ENCODE measurements around the gene BZW2. TPM values are rescaled to one million over a fixed set of nuclear protein-coding genes. Genes with fewer than 3 reads are reported as not detected.

BZW2 gene
- 167 and 193 TPM in 2 replicates for polyA plus RNA-seq (2014; cell fraction: cytosol; rRNA removed)
- polyA plus RNA-seq (2014; cell fraction: nucleus; rRNA removed) = 87.9 and 91.2 TPM in 2 replicates

DNA sequence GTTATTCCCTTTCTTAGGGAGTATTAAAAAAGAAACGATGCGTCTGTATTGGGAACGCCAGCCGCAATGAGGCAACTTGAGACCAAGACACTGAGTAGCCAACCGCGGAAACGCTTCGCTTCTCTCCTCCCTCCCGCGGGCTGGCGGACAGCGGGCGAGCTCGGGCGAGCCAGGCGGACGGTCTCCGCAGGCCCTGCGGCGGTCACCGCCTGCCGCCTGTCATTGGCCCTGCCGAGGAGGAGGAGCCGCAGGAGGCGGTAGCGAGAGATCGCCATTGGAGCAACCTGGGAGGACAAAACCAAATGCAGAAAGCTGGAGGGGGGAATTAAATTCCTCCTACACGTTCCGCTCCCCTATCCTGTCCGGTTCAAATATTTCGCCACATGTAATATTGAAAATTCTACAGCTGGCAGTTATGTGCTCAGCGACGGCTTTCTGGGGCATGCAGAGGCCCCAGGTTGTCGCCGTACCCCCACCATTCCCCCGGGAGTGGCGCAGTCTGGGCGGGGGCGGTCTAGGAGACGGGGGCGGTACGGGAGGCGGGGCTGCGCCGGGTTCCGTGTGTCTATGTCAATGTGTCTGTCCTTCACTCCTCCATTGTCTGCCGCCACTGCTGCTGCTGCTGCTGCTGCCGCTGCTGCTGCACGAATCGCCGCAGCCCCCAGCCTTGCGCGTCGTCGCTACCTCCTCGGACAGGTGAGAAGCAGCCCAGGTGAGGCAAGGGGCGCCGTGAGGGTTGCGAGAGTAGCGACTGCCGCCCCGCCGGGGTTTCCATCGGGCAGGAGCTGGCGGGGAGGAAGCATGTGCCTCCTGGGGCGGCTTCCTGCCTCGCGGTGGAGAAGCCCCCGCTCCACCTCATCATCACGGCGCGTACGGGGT, at the start of gene BZW2, which contains the start of gene ANKMY2:
TSS of gene BZW2 (plus strand) at position 589 of the 879 bp plus-strand sequence. CDS start 19,263 bp downstream, outside the sequence.
TSS of gene ANKMY2 (minus strand) at position 162 of the 879 bp plus-strand sequence. CDS start 181 bp downstream, outside the sequence.
- DNase-seq (ENCODE audit: low spot score) = peak; percentile 96

DNA sequence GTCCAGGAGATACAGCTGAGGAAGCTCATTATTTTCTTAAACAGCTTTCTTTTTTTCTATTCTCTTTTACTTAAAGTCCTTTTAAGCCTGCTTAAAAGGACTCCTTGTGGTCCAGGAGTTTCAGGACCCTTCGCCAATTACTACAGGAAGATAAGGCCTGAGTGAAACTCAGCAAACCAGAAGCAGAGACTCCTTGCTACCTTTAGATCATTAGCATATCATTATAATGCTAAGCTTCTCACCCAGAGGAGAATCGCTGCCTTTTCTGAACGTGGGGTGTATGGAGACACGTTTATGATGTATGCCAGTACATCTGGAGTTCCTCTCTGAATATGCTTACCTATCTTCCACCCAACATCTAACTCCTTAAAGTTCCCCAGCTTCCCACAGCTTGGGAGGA, 48.0 kb upstream of the BZW2 start:
- no peak for DNase-seq (ENCODE audit: low spot score)

DNA sequence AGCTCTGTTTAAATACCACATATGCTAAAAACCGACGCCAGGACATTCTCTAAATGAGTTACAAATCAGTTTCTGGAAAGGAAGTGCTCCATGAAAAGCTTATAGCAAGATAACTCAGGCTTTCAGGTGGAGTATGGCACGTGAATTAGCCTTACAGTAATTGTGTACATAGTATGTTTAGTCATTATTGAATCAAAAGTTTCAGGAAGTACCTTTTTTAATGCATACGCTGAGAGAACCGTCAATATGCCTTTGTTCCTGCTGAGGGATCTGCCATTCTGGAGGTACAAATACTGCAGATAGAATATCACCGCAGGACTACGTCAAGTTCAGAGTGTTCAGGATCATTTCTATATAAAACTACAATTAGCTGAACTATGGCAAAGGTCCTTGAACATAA, 46.1 kb upstream of the BZW2 start:
- no peak for DNase-seq (ENCODE audit: low spot score)

DNA sequence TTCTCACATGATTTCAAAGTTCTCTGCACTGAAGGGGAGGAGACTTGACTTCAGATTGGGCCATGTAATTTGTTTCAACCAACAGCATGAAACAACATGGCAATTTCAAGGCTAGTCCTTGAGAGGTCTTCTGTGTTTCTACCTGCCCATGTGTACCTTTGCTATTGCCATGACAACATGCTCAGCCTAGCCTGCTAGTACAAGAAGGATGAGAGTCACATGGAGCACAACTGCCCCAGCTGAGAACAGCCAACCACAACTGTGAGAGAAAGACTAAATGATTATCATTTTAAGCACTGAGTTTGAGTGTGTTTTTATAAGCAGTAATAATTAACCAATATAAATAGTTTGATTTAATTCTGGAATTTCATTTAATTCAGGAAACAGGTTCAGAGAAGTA, 42.3 kb upstream of the BZW2 start:
- DNase-seq (ENCODE audit: low spot score) = no peak

DNA sequence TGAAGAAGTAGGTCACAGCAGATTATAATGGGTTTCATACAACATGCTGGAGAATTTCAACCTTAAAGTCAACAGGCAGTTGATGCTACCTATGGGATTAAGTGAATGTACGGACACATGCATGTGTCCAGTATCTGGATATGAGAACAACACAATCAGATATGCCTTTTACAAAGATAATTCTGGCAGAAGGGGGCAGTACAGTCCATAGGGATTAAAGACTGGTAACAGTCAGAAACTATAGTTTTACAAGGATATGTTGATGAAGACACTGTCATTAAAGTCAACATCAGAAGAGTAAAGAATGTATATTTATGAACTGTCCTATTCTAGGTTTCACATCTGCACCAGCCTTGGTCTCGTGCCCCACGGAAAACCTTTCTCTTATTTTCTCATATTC, 41.9 kb upstream of the BZW2 start:
- DNase-seq (ENCODE audit: low spot score) = no peak

DNA sequence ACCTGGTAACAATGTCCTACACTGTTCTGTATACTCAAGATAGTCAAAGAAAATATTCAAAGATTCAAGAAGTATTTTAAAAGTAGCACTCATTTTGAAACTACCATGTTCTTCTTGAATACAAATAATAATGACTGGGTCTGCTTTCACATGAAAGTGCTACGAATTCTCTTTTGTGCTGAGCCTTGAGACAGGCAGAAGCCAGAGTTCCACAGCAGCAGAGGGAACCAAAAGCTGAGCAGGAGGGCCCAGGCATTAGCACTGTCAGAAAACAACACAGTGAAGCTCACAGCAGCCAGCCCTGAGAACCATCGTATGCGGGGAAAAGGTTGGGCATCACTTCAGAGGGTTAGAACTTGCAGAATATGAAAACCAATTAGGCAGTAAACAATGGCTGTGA, 39.3 kb upstream of the BZW2 start:
- DNase-seq (ENCODE audit: low spot score) = no peak

DNA sequence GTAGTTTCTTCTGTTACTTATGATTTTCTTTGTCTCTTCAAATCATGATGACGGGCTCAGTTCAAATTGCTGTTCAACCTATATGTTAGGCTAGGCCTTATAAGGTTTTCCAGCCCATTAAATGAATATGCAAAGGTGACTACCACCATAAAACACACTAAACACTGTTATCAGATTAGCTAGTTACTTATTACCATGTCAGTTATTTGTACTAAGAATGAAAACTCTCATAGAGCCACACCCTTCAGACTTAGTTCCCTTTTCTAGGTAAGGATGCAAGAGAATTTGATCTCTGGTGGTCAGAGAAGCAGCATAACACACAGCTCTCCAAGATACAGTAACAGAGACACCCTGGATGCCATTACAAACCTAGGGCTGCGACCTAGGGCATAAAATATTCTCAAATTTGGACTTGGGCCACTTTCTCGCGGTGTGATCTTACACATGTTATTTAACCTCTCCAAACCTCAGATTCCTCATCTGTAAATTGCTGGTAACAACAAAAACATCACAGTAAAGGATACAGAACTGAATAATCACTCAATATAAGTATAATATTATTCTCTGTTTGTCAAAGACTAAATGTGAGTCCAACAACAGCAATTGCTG, 36.0 kb upstream of the BZW2 start:
- no peak for DNase-seq (ENCODE audit: low spot score)

DNA sequence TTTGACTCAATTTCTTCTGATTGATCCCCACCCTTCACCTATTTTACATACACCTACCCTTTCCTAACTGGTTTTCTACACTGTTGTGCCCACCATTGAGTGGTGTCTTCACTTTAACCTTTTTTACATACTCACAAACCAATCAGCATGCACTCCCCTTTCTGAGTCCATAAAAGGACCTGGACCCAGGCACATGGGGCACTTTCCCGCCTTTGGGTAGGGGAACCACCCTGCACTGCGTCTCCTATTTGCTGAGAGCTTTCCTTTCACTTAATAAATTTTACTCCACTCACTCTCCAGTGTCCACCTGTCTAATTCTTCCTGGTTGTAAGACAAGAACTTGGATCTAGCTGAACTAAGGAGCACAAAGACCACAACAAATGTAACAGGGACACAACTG, 34.3 kb upstream of the BZW2 start:
- DNase-seq (ENCODE audit: low spot score) = no peak

DNA sequence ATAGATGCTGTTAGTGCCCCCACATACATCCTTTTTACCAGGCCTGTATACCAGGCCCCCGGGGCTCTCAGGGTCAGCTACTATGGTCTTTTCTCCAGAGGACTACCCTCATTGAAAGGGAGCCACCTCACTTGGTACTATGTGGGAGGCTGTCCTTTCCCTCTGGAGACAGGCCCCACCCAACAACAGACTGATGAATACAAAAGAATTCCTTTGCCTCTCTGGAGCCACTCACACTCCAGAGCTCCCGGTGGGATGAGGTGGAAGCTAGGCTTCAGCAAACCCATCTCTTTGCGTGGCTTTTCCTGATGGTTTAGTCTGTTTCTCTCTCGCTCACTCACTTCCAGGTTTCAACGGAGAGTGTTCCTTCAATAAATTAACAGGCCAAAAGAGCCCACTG, 30.8 kb upstream of the BZW2 start:
- DNase-seq (ENCODE audit: low spot score) = no peak

DNA sequence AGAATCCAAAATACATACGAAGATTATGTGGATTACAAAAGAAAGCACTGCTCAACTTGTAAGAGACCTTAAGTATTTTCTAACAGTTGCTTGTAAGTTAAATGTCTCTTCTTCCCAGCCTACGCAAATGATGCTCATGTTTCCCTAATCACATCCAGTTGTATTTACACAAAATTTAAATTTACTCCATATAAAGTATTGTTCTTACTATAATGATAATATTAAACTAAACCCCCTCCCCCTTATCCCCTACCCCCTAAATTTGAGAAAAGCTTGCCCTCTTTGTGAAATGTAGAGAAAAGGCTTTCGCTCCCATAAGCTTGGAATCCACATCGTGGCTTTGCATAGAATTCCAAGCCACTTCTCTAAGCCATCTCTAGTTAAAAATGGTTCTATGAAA, 29.9 kb upstream of the BZW2 start:
- no peak for DNase-seq (ENCODE audit: low spot score)

DNA sequence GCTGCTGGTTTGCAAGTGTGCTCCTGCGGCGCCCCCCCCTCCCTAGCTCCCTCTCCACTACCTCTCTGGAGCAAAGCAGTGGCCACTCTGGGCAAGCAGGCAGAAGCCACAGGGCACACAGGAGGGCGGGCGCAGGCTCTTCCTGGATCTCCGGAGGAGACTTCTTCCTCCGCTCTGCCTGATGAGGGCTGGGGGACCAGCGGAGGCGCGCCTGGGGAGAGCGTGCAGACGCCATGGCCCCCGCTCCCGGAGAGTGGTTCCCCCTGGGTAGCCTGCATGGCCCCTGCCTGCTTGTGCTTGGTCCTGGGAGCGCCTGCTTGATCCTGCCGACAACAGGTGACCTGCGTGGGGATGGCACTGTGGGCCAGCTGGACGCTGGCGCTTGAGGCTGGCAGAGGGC, 29.4 kb upstream of the BZW2 start:
- DNase-seq (ENCODE audit: low spot score) = no peak

DNA sequence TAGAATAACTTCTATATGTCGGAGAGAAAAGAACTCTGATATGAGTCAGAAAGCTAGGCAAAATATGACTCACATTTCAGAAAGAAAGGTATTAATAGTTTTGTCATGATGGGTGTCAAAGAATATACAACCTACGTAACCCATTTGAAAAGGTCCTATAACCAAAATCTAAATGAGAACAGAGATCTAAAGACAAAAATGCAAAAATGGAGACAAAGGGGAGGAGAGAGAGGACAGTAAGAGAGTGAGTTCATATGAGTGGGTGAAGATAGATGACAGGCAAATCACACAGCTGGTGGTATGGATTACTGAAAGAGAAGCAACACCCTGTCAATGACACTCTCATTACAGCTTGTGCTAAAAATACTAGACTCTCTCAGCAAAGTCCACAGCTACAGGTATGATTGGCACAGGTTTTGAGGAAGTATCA, 26.0 kb upstream of the BZW2 start:
- DNase-seq (ENCODE audit: low spot score) = no peak

DNA sequence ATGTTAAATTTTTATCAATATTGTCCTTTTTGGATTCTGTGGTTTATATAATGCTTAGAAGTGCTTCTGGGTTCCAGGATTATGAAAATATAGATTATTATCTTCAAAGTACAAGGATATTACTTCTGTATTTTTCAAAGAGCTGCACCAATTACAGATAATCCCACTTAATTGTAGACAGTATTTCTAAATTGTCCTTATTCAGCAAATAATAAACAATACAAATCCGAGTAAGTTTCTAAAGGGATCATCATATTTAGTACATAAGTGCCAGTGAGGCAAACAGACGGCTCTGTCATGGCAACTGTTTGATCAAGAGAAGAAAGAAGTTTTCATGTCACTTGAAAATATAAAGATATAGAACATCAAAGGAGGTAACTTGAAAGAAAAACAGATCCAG, 19.6 kb upstream of the BZW2 start:
- no peak for DNase-seq (ENCODE audit: low spot score)

DNA sequence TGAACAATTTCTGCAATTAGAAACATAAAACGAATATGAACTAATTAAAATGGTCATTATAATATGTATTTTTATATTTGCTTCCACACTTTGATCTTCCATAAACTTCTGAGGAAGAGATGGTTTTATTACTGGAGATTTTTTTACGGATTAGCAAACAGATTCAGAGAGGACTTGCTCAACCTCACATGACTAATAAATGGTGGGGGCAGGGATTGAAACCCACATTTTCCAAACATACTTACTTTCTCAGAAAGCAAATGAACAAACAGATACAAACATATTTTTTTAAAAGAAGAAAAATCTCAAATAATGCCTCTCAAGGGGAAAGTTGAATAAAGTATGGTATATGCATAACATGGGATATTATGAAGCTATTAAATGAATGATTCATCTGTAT, 18.7 kb upstream of the BZW2 start:
- no peak for DNase-seq (ENCODE audit: low spot score)

DNA sequence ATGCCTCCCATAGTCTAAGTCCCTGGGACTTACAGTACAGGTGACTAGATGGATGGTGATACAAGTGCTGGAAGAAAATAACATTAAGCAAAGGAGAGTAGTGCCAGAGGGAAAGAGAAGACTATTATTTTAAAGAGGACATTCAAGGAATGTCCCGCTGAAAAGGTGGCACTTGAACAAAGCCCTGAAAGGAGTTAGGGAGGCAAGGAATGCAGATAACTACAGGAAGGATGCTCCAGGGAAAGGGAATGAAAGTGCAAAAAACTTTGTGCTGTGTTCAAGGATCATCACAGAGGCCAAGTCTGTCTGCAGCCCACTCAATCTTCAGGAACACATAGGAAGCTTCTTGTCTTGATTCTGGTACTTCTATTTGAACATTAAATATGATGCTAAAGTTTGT, 15.3 kb upstream of the BZW2 start:
- no peak for DNase-seq (ENCODE audit: low spot score)

DNA sequence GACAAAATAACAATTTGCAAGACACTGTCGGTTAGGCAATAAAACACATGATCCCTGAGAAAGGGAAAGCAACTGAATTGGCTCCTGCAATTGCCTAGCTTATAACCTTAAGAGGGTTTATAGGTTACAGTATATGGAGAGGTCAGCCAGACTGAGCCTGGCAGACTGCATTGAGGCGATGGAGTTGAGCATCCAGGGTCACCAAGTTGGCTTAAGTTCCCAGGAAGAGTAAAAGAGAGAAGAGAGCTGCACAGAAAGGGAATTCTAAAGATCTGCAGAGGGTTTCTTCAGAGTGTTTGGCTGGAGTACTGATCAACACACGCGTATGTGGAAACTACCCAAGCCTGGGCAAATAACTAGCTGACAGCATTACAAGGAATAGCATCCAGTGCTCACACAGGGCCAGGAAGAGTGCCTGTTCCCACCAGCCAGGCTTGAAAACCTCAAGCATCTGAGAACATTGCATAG, 11.7 kb upstream of the BZW2 start:
- no peak for DNase-seq (ENCODE audit: low spot score)

DNA sequence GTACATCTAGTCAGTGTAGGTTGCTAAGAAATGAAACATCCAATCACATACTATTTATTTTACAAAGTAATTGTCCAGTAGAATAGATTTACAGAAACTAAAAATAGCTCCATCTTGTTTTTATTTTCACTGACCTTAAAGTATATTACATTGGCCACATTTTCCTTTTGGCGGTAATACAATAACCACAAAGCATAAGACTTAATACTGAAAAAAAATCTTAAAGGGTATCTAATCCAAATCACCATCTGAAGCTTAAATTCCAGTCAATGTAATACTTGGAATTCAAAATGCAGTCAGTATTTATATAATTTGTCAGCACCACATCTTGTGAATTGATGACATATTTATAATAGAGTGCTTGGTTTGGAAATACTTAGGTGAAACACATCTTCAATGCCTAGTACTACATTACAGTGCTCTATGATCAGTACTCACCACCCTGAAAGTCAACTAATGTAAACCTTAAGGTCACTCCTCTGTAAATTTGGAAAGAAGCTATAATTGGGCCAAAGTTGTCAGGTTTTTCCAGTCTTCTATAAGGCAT, 9.4 kb upstream of the BZW2 start:
- no peak for DNase-seq (ENCODE audit: low spot score)

DNA sequence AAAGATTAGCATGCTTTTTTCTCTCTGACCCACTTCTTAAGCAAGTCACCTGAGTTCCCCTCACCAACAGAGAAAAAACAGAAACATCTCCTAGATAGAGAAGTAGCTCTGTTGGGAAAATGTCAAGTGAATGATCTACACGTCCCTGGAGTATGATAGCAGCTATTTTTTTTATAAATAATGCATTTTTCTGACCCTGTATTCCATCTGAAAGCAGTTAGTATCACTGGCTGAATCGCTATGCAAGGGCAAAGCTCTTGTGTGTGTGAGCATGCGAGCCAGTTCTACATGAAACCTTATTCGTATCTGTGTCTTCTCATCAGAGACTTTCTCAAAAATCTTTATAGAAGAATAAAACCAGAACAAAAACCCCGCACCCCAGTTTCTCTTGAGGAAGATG, 8.6 kb upstream of the BZW2 start:
- no peak for DNase-seq (ENCODE audit: low spot score)

DNA sequence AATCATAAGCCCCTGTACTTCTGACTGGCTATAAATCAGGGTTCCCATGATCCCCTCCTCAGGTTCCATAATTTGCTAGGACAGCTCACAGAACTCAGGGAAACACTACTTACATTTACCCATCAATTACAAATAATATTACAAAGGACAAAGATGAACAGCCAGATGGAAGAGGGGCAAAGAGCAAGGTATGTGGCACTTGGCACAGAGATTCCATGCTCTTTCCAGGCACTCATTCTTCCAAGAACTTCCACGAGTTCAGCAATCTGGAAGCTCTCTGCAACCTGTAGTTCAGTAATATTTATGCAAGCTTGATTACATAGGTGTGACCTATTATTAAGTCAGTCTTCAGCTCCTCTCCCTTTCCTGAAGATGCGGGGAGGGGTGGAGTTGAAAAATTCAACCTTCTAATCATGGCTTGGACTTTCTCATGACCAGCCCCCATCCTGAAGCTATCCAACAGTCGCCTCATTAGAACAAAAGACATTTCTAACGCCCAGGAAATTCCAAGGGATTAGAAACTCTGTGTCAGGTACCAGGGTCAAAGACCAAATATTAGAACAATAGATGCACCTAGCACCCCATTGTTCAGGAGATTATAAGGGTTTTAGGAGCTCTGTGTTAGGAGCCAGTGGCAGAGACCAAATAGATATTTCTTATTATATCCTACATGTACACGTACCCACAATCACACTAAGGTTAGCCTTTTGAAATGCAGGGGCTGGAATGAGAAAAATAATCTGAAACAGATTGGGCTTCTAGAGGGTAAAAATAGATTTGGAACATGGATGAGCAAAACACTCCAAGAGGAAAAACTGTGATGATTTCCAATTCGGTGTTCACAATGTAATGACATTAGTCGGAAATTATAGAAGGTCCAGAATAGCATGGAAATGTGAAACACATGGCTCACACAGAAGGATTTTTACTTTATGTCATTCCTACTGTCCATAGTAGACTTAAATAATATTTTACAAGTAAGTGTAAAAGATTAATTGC, 7.4 kb upstream of the BZW2 start:
- DNase-seq (ENCODE audit: low spot score) = no peak

DNA sequence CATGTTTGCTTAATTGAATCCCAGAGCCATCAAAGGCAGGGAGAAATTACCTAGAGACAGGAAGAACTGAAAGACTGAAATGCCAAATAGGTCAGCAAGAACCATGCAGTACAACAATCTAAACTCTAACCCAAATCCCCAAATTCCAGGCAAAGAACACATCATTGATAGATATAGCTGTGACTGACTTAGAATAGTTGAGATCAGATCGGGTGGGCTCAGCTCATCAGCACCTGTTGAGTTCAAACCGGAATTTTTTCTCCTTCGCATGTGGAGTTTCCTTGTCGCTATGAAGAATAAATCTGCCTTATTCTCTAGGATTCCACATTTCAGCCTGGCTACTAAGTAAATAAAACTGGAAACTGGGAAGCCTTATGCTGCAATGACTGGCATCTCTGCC, 1.8 kb upstream of the BZW2 start:
- no peak for DNase-seq (ENCODE audit: low spot score)

Data from SK-N-DZ (cell line).